ENCODE results near the gene SMYD3. TPM values are rescaled to one million over a fixed set of nuclear protein-coding genes. Genes with fewer than 3 reads are reported as not detected.

The SMYD3 gene
- total and polyA plus RNA-seq, 2 donors (not counting 3 experiments of a cell fraction or from before 2014, with no cell fraction given): 16.0 to 32.1 TPM

DNA sequence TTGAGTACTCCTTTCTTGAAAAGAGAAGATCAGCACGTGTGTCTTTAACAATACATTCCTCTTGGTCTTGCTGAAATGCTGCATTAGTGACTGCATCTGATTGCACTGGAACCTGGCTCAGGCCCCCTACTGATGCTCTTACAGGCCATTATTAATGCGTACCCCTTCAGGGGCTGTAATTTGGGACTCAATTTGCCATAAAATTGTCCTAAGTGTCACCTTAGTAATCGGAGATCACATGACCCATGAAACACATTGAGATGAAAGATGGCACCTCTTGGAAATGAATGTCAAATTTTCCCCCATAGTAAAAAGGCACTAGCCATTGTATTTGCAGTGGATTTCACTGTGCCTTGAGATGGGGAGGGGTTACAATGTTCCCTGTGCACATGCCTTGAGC lies 789.0 kb downstream of the SMYD3 start:
- BruUV-seq (replicated peaks): no TSS peak
- CTCF ChIA-PET: no interaction called here

More for the DNA sequence above, 789.0 kb downstream of the SMYD3 start:
- no peak for FAIRE-seq
- Histone ChIP-seq H3K9ac (replicated peaks; ENCODE audit: extremely low read depth, insufficient read depth, low read length) (no peak overlapping the region), H3K79me2 (ENCODE audit: control insufficient read depth, insufficient read depth, low read length) (no peaks in the 10 kb centered on the region), H3K9me3 (replicated peaks; ENCODE audit: control insufficient read depth, insufficient read depth, low read length) (no peaks in the 10 kb centered on the region), H2AFZ (ENCODE audit: low read depth, low read length) (no peak overlapping the region), H3K4me3 (replicated peaks in 1 of 3; ENCODE audit: insufficient read depth in 1 of 3, low read depth in 1 of 3, low read length in 3 of 3) (no peak overlapping the region), H3K9me1 (replicated peaks; ENCODE audit: control insufficient read depth, extremely low read depth, insufficient read depth, low read length) (no peaks in the 10 kb centered on the region), H3K36me3 (ENCODE audit: control insufficient read depth in 2 of 2, extremely low read depth in 1 of 2, insufficient read depth in 2 of 2, low read length in 2 of 2) (no peaks in the 10 kb centered on the region), H4K20me1 (replicated peaks; ENCODE audit: control insufficient read depth, extremely low read depth, insufficient read depth, low read length) (no peaks in the 10 kb centered on the region), H3K4me1 (ENCODE audit: control insufficient read depth, extremely low read depth, insufficient read depth, low read length) (no peaks in the 10 kb centered on the region), H3K4me2 (ENCODE audit: insufficient read depth, low read length) (no peak overlapping the region), H3K27ac (ENCODE audit: insufficient read depth, low read depth, low read length) (no peak overlapping the region), H3K27me3 (ENCODE audit: control insufficient read depth in 2 of 2, insufficient read depth in 2 of 2, low read length in 2 of 2) (no peaks in the 10 kb centered on the region)
- TF ChIP-seq FOS (IDR thresholded peaks at IDR 0.05; ENCODE audit: borderline replicate concordance, insufficient read depth, low read length) (no peak), POLR2A (IDR thresholded peaks at IDR 0.05; ENCODE audit: low read depth, low read length) (no peak), JUN (IDR thresholded peaks at IDR 0.05; ENCODE audit: borderline replicate concordance, insufficient read depth, insufficient read length, low read depth) (no peak), GATA2 (IDR thresholded peaks at IDR 0.05; ENCODE audit: insufficient read depth, insufficient read length, low read depth, low read length) (no peak), MYC (IDR thresholded peaks at IDR 0.05; ENCODE audit: low read depth, low read length) (no peak), EZH2 (IDR thresholded peaks at IDR 0.05; ENCODE audit: borderline replicate concordance, low read depth, low read length, severe bottlenecking) (no peak)
- TF ChIP-seq, protein P1, sequence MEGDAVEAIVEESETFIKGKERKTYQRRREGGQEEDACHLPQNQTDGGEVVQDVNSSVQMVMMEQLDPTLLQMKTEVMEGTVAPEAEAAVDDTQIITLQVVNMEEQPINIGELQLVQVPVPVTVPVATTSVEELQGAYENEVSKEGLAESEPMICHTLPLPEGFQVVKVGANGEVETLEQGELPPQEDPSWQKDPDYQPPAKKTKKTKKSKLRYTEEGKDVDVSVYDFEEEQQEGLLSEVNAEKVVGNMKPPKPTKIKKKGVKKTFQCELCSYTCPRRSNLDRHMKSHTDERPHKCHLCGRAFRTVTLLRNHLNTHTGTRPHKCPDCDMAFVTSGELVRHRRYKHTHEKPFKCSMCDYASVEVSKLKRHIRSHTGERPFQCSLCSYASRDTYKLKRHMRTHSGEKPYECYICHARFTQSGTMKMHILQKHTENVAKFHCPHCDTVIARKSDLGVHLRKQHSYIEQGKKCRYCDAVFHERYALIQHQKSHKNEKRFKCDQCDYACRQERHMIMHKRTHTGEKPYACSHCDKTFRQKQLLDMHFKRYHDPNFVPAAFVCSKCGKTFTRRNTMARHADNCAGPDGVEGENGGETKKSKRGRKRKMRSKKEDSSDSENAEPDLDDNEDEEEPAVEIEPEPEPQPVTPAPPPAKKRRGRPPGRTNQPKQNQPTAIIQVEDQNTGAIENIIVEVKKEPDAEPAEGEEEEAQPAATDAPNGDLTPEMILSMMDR (IDR thresholded peaks at IDR 0.05; ENCODE audit: extremely low read depth in 1 of 2, insufficient read depth in 1 of 2, low read depth in 1 of 2, low read length in 2 of 2): no peak
- TF ChIP-seq, protein P2, sequence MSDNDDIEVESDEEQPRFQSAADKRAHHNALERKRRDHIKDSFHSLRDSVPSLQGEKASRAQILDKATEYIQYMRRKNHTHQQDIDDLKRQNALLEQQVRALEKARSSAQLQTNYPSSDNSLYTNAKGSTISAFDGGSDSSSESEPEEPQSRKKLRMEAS (IDR thresholded peaks at IDR 0.05; ENCODE audit: insufficient read depth, insufficient read length): no peak
- no peak for DNase-seq (ENCODE audit: low read depth, low spot score)
- dilution Hi-C loops (cut with MboI; ENCODE audit: extremely low pct_ligation_motif_present, low sequenced_read_pairs) (no loop called here), intact Hi-C loops (cut with micrococcal nuclease) (no loop called here)
- POLR2A ChIA-PET: no interaction called here
